Testis (tissue), 2 donors: Measurements from ENCODE around the gene KAT6B.

Source experiments
- CTCF ChIP-seq, 3 experiments: fragments of 450-650 bp in 2 of 3; fragments of 200-600 bp in 1 of 3; sonication (generic) in 1 of 3; IDR thresholded peaks; one replicate each; pipeline ENCODE4 v1.5.1; 2016 to 2019; ENCODE audit warnings: antibody characterized with exemption in 3 of 3, mild to moderate bottlenecking in 2 of 3, moderate library complexity in 1 of 3
- POLR2A ChIP-seq: fragments of 450-650 bp; IDR thresholded peaks from one replicate; pipeline ENCODE4 v1.6.1; 2017; ENCODE audit warnings: antibody characterized with exemption, mild to moderate bottlenecking, moderate library complexity

GRCh38 chr10:74874649-74875048 is 48.2 kb downstream of the KAT6B start:
- TF ChIP-seq CTCF (IDR thresholded peaks at IDR 0.05), result no peak
- no peak for TF ChIP-seq POLR2A
